OCI-LY7 (cell line): ENCODE data around the gene BCL2L13. TPM values are rescaled to one million over a fixed set of nuclear protein-coding genes. Genes with fewer than 3 reads are reported as not detected.

Experiments
- BruUV-seq: library from RNA; stranded (reverse); fragments of 400-500 nt; replicated peaks from 2 replicates; lab custom pipeline; 2021; lab: Mats Ljungman, UMichigan
- CTCF ChIA-PET: fragments of 300-600 bp; sonication (Branson Sonifier 250); formaldehyde crosslinking; loops from one replicate; lab custom pipeline; 2022; ENCODE audit warnings: antibody characterized with exemption; ENCODE audit not compliant: unreplicated experiment; lab: Charles Lee
- POLR2A ChIA-PET: fragments of 300-600 bp; sonication (Branson Sonifier 250); formaldehyde crosslinking; loops from one replicate; lab custom pipeline; 2022; ENCODE audit warnings: antibody characterized with exemption; lab: Charles Lee
- DNase-seq: peaks from one replicate; pipeline ENCODE4 v3.0.0-alpha.2; 2015; ENCODE audit warnings: low spot score
- H2AFZ ChIP-seq: fragments of 200-600 bp; sonication (generic), shearing (Covaris generic); 2 replicates; pipeline ENCODE4 v1.6.1; 2014; ENCODE audit warnings: mild to moderate bottlenecking, antibody characterized with exemption, low read length, moderate library complexity
- H3K27ac ChIP-seq: fragments of 200-600 bp; sonication (generic); 2 replicates; pipeline ENCODE4 v1.5.1; 2014; ENCODE audit warnings: mixed run types, low read depth, mild to moderate bottlenecking, moderate library complexity, low read length, inconsistent platforms; ENCODE audit not compliant: poor library complexity, severe bottlenecking
- H3K36me3 ChIP-seq: fragments of 200-600 bp; sonication (generic); 2 replicates; pipeline ENCODE4 v1.6.1; 2014; ENCODE audit warnings: mild to moderate bottlenecking, antibody characterized with exemption, low read length, moderate library complexity, mixed read lengths; ENCODE audit not compliant: insufficient read depth
- H3K4me1 ChIP-seq: fragments of 200-600 bp; sonication (generic); 2 replicates; pipeline ENCODE4 v1.5.1; 2014; ENCODE audit warnings: mild to moderate bottlenecking, low read length; ENCODE audit not compliant: insufficient read depth, poor library complexity, severe bottlenecking
- H3K4me2 ChIP-seq: fragments of 200-600 bp; sonication (generic); 2 replicates; pipeline ENCODE4 v1.6.1; 2014; ENCODE audit warnings: mild to moderate bottlenecking, low read length
- H3K4me3 ChIP-seq: fragments of 200-600 bp; sonication (generic); 2 replicates; pipeline ENCODE4 v1.5.1; 2014; ENCODE audit warnings: mild to moderate bottlenecking, low read depth, low read length; ENCODE audit not compliant: poor library complexity, severe bottlenecking
- H3K79me2 ChIP-seq: fragments of 200-600 bp; sonication (generic); 2 replicates; pipeline ENCODE4 v1.6.1; 2016; ENCODE audit warnings: low read depth, mild to moderate bottlenecking, low read length, moderate library complexity, mixed read lengths; ENCODE audit not compliant: insufficient read depth
- H3K9me2 ChIP-seq: fragments of 200-600 bp; sonication (generic); 2 replicates; pipeline ENCODE4 v1.6.1; 2016; ENCODE audit warnings: mild to moderate bottlenecking, low read length, mixed read lengths; ENCODE audit not compliant: insufficient read depth
- H3K9me3 ChIP-seq: fragments of 200-600 bp; sonication (generic); 2 replicates; pipeline ENCODE4 v1.6.1; 2014; ENCODE audit warnings: mild to moderate bottlenecking, mixed run types, low read length, mixed read lengths
- H4K20me1 ChIP-seq: fragments of 200-600 bp; sonication (generic); 2 replicates; pipeline ENCODE4 v1.6.1; 2014; ENCODE audit warnings: mild to moderate bottlenecking, antibody characterized with exemption, low read length, moderate library complexity, mixed read lengths; ENCODE audit not compliant: insufficient read depth
- CTCF ChIP-seq: fragments of 200-600 bp; sonication (generic); conservative IDR thresholded peaks from 2 replicates; pipeline ENCODE4 v1.5.1; 2014; ENCODE audit warnings: mild to moderate bottlenecking, antibody characterized with exemption, low read length, moderate library complexity, mixed read lengths
- EZH2phosphoT487 ChIP-seq: fragments of 200-600 bp; sonication (generic); IDR thresholded peaks from 2 replicates; pipeline ENCODE4 v1.6.1; 2018; ENCODE audit warnings: low read depth, borderline replicate concordance, mild to moderate bottlenecking, mixed run types, antibody characterized with exemption, low read length, moderate library complexity, mixed read lengths
- intact Hi-C: fragments of 100-400 bp; cut with micrococcal nuclease; formaldehyde crosslinking; loops from one replicate; pipeline ENCODE4 v1.10.0; 2022; ENCODE audit not compliant: unreplicated experiment
- total RNA-seq, 2 experiments: library from RNA; depleted of rRNA in 1 of 2; stranded (reverse); fragments of >200 nt in 1 of 2; shearing (Covaris generic) in 1 of 2; gene quantifications; 2 replicates each; pipeline ENCODE4 v1.2.3, GENCODE V29; 2014 to 2022

BCL2L13 gene
- total RNA-seq, 2 experiments from 2014 or later: 25.2 to 38.3 TPM

- no peak for DNase-seq
- intact Hi-C loops: no loop called here
- Histone ChIP-seq H4K20me1 (no peaks in the 10 kb centered on the region), H3K36me3 (peaks cover 70% of the 10 kb centered on the region), H3K4me1 (no peaks in the 10 kb centered on the region), H3K9me3 (no peaks in the 10 kb centered on the region), H3K79me2 (no peaks in the 10 kb centered on the region), H3K4me3 (no peak overlapping the region), H3K4me2 (no peak overlapping the region), H2AFZ (no peak overlapping the region), H3K9me2 (no peaks in the 10 kb centered on the region), H3K27ac (no peak overlapping the region)
- POLR2A ChIA-PET: interaction anchor here (0.6 to 1.0 kb wide), 3 partner anchors 8 to 344 kb away, joined by 3 read pairs; no protein-coding TSS in a partner anchor
- no peak for TF ChIP-seq CTCF
- TF ChIP-seq EZH2phosphoT487: no peak
- CTCF ChIA-PET: no interaction called here
- BruUV-seq: no TSS peak
Observed at GRCh38 chr22:17603668-17604067, 34.9 kb upstream of the BCL2L13 start.

GRCh38 chr22:17606496-17606895 lies 32.1 kb upstream of the BCL2L13 start:
- Histone ChIP-seq H3K79me2 (peaks cover 5% of the 10 kb centered on the region; the same call in 1 of the 2 replicates), H2AFZ (no peak overlapping the region), H3K9me2 (no peaks in the 10 kb centered on the region), H4K20me1 (no peaks in the 10 kb centered on the region), H3K4me2 (no peak overlapping the region), H3K27ac (no peak overlapping the region), H3K4me3 (no peak overlapping the region), H3K9me3 (no peaks in the 10 kb centered on the region), H3K36me3 (peaks cover 66% of the 10 kb centered on the region), H3K4me1 (no peaks in the 10 kb centered on the region)
- ChIA-PET POLR2A (interaction anchor here (0.6 to 1.7 kb wide), 2 partner anchors 10 to 11 kb away, joined by 3 to 7 read pairs; no protein-coding TSS in a partner anchor), CTCF (no interaction called here)
- intact Hi-C loops: no loop called here
- DNase-seq: no peak
- no peak for TF ChIP-seq CTCF
- no peak for TF ChIP-seq EZH2phosphoT487
- no TSS peak for BruUV-seq

GRCh38 chr22:17607891-17608521 lies 30.6 kb upstream of the BCL2L13 start:
- no peak for DNase-seq
- Histone ChIP-seq H3K36me3 (peaks cover 77% of the 10 kb centered on the region), H3K79me2 (peaks cover 5% of the 10 kb centered on the region; the same call in 1 of the 2 replicates)

More at GRCh38 chr22:17607891-17608521, 30.6 kb upstream of the BCL2L13 start:
- Histone ChIP-seq H3K27ac (no peak overlapping the region), H3K4me3 (no peak overlapping the region), H4K20me1 (no peaks in the 10 kb centered on the region), H3K4me2 (no peak overlapping the region), H2AFZ (no peak overlapping the region), H3K9me3 (no peaks in the 10 kb centered on the region), H3K9me2 (no peaks in the 10 kb centered on the region), H3K4me1 (no peaks in the 10 kb centered on the region)
- CTCF ChIA-PET: no interaction called here
- POLR2A ChIA-PET: no interaction called here
- intact Hi-C loops: no loop called here
- no TSS peak for BruUV-seq
- TF ChIP-seq CTCF (no peak), EZH2phosphoT487 (no peak)
